Activated naive CD4-positive, alpha-beta T cell (primary cell): Measurements from ENCODE around the gene LAMA2.

ENCODE experiments used
- DNase-seq, 4 experiments: peaks; one replicate each; lab custom pipeline; 2025; lab: John Stamatoyannopoulos, UW

Gene LAMA2

DNA sequence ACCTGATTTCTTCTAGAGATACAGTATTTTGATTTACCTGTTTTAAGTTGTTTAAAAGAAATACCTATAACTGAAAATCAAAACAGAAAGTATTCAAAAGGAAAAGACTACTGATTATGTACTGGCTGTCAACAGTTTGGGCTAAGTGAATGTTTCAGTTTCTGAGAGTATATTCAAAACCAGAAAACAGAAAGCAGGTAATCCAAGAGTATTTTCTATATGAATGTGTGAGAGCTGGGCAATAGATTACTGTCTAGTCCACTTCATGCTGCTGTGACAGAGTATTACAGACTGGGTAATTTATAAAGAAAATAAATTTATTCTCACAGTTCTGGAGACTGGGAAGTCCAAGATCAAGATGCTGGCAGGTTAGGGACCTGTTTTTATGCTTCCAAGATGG lies 566.0 kb downstream of the LAMA2 start:
- no peak for DNase-seq

DNA sequence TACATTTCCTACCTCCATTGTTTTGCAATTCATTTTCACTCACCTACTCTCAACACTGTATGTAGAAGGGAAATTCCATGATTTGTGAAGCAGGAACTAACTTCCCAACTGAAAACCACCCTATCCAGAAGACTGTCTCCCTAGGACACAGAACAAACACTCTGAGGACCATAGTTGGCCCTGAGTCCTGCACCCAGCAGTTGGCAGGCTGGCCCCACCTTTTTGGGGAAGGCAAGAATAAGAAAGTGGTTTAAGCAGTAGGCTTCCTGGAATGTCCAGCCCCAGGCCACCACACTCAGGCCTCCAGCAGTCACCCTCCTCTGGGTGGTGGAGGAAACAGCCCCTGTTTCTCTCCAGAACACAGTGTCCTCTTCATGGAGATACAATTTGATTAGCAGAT lies 568.2 kb downstream of the LAMA2 start:
- DNase-seq = no peak

DNA sequence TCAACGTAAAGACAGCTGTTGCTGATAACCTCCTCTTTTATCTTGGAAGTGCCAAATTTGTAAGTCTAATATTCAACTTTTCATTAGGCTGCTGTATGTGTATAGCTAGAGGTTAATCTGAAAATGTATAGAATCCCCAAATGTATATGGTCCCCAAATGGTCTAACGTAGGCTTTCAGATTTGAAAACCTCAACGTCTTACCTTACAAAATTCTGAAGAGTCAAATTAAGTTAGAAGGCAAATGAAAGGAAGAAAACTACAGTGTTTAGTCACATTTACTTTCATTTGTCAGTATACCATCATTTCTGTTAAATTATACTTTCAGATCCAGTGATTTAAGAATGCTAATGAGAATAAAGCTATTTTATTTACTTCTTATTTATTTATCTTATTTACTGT lies 570.1 kb downstream of the LAMA2 start:
- DNase-seq = no peak

DNA sequence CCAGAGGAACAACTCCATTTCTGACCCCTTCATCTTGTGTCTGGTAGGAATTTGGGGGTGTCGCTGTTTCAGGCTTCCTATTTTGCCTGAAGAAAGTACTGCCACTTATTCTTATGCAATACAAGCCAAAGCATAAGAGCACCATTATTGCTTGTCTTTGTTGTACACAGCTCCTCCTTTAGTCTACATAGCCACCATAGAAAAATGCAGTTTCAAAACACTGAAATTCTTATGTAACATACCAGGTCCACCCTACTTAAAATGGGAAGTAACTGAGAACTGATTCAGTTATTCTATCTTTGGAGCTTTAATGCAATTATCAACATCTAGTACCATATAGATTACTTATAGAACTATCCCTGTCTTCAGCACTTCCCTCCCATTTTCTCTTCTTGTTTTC lies 571.5 kb downstream of the LAMA2 start:
- no peak for DNase-seq

DNA sequence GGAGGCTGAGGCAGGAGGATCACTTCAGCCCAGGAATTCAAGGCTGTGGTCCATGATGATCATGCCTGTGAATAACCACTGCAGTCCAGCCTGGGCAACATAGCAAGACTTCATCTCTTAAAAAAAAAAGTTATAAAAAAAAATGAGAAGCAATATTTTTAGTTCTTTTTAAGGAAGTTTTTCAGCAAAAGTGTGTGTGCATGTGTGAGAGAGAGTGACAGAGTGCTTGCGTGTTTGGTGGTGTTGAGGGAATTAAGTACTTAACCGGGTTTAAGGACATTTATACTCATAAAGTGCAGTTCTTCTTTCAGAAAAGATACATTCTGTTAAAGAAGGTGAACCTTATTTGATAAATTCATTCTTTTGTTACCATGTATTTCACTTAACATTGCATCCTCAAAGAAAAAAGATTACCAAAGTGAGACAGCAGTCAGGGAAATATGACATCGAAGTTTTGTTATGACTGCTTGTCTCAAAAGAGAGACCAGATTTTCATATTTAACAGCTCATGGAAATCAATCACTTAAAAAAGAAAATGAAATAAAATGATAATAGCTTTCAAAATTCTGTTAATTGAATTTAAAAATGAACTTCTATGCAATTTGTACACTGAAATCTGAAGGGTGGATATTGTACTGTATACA lies 572.3 kb downstream of the LAMA2 start:
- no peak for DNase-seq

DNA sequence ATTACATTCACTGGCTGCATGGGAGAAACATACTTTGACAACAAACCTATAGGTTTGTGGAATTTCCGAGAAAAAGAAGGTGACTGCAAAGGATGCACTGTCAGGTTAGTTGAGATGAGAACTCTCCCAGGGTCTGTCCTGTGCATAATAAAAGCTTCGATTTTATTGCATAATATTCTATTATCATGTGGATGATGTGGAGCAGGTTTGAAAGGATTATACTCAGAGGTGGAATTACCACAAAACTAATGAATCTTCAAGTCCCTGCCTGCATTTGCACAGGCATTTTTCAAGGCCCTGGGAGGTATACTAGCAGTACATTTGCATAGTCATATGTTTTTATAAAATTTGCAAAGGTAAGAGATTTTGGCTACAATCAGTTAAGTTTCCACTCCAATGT lies 577.3 kb downstream of the LAMA2 start:
- no peak for DNase-seq

DNA sequence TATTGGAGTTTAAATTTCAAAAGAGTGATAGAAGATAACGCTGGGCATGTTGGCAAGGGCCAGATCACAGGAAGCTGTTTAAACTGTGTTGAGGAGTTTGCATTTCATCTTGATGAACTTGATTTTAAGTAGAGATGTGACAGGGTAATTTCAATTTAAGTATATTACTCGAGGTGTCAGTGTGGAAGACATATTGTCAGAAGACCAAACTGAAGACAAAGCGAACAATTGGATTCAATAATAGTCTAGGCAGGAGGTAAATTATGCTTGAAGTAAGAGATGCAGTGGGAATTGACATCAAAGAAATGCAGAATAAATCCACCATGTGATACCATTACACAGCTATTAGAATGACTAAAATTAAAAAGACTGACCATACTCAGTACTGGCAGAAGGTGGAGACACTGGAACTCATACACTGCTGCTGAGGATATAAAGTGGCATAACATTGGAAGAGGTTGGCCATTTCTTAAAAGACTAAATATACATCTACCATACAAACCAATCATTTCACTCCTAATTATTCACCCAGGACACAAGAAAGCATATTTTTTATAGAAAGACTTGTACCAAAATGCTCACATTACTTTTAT lies 586.2 kb downstream of the LAMA2 start:
- DNase-seq = no peak

DNA sequence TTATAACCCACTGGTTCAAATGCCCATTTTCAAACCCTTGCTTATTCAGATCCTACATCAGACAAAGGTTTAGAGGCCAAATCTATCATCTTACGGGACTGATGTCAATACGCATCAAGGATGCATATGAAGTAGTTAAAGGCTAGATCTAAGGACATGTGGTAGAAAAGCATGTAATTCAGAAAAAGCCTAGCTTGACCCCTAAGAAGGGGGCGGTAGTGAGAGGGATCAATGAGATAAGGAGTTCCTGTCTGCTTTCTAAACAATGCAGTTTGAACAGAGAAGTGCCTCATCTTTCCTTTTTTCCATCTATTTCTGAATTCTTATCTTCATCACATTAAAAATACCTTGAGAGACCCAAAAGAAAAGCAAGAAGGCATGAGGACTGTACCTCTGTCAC lies 589.3 kb downstream of the LAMA2 start:
- DNase-seq = no peak

DNA sequence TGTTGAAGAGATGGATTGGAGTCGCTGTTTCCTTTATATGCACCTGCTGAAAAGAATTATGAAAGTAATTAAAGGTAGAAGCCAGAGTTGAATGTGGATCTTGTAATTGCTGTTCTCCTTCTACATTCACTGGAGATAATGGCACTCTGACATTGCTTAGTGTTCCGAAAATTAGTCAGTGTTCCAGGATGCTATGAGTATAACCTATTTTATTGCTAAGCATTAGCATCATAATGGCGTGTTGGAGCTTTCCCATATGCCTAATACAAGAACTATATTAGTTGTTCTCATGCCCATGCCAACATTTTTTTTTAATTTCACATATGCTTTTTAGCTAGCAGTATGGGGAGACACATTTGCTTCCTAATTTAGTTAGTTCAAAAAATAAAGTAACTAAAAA lies 590.6 kb downstream of the LAMA2 start:
- no peak for DNase-seq

DNA sequence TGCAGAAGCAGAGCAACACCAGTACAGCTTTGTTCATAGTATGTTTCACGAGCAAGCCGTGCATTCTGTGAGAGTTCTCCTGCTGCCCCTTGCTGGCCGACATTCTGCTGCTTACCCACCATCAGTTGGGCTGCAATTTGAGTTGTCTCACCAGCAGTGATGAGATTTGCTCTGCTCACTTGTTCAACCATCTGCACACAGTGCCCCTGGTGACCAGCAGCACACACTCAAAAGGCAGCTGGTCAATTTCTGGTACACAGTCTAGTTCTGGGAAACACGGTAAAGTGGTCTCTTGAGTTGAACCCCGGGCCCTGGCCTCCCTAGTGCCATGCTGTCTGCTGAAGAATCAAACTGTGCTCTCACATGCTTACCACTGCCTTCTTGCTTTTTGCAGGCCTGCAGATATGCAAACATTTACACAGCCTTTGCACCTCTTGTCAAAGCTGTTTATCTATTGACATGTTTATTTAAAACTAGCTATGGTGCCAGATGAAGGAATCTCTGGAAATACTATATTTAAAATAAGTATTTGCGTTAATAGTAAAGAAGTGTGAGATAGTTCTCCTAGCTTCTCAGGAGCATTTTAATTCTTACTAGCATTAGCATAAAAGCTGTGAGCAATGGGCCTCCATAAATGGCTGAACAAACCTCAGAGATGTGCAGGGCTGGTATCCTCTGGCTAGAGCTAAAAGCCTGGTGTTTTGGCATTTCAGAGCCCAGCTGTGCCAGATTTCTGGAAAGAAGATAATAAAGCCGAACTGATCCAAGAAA lies 592.7 kb downstream of the LAMA2 start:
- DNase-seq = no peak

DNA sequence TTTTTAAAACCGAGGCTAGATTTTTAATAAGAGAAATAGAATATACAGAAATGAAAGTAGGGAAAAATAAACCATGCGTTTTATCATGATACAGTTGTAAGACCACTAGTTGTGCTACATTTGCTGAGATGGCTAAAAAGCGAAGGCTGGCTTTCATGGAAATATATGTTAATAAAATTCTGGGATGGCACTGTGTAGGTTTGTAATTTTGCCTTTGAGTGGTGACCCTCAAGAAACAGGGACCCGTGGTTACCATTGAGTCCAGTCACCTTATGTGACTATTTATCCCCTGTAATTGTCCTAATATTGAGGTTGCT lies 593.3 kb downstream of the LAMA2 start:
- DNase-seq = no peak

DNA sequence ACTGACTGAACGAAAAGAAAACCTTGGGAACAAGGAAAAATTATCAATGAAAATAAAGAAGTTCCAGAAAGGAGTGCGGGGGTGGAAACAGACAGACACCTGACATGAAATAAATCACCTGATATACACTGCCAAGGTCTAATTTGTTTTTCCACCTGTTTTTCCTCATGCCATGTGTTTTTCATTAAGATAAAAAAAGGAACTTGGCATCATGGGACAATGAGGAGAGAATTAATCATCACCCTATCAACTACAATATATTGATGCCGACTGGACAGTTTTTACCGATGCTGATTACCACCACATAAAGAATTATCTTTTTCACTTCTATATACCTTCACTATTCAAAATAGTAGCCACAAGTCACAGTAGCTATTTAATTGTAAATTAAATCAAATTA lies 593.9 kb downstream of the LAMA2 start:
- DNase-seq = no peak

DNA sequence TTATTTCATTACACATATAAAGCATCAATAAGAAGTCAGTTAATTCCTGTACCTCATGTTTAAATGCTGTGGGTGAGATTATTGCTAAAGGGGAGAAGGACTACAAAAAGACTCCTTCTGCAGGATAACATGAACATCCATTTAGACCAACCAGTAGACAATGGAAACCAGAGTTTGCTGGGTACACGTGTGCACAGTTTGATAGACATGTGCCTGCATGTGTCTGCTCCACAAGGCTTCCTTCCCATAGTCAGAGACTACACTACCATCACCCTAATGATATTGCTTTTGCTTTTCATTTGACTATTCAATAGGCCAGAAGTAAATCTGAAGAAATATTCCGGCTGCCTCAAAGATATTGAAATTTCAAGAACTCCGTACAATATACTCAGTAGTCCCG lies 595.4 kb downstream of the LAMA2 start:
- DNase-seq = no peak

DNA sequence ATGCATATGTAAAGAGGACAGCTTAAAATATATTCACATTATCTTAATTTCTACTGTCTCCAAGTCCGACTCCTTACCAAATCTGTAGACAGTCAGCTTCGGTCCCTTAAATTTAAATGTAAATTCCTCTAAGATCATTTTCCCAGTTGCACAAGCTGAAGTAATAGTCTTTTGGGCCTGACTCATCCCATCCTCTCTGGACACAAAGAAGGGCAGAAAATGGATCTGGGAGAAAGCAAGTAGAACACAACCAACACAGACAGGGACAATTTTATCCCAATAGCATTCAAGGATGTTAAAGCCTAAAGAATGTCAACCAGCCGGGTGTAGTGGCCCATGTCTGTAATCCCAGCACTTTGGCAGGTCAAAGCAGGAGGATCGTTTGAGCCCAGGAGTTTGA lies 598.8 kb downstream of the LAMA2 start:
- DNase-seq = no peak

DNA sequence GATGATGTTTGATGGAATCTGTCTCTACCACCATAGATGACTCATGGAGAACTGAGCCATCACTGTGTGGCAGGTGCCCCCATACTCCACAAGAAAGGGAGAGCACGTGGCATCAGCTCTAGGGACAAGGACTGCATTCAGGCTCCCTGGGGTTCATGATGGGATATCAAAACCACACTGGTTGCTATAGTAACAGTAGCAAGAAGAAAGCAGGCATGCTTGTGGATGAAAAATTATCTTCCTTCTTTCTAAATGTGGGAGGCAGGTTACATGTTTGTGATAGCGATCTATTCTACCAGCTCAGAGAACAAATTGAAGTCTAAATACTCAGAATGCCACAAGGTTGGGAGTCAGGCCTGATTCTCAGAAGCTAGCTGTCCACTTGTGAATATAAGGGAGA lies 602.8 kb downstream of the LAMA2 start:
- DNase-seq = no peak

DNA sequence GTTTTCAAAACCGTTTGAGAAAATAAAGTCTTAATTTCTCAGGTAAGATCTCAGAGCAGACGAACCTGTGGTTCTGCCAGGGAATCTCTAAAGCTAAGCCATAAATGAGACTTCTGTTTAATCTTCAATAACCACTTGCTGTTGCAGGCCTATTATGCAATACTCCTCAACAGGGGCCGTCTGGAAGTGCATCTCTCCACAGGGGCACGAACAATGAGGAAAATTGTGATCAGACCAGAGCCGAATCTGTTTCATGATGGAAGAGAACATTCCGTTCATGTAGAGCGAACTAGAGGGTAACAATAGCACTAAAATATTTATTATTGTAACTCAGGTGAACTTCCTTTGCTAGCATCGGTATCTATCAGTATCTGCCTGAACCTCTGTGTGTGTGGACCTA lies 603.4 kb downstream of the LAMA2 start:
- DNase-seq = no peak

DNA sequence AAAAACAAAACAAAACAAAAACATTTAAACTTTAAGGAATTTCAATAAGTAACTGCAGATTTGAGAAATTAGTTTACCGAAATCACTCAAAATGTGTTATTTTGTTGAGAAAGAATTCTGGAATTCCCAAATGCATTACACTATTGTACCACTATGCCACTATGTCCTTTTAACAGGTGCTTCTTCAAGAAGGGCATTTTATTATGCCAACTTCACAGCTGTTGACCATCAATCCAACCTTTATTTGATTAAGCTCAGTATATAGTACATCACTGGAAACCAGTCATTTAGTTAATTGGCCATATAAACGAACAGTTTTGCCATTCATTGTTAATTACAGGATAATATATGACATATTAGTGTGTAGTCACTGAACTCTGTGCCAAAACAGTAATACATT lies 605.4 kb downstream of the LAMA2 start:
- DNase-seq = no peak

DNA sequence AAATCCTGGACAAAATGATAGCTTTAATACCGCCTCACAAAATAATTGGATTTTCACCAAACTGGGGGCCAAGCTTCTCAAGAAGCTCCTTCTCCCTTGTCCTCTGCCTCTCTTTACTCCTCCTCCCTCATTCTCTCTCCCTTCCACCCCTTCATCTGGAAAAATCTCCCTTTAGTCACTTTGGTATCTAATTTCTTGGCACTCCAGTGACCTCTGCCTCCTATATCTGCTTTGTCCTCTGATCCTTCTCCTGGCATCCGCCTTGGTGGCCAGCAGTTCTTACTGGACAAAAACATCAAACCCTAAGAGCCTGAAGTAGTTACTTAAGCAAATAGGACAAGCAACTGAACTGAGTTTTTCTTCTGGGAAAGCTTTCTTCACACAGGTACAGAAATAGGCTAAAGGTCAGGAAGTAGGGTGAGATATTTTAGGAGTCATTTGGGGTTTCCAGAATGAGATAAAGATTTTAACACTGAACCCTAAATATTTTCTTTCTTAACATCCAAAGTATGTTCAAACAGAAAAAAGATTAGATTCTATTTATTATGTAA lies 606.4 kb downstream of the LAMA2 start:
- no peak for DNase-seq

DNA sequence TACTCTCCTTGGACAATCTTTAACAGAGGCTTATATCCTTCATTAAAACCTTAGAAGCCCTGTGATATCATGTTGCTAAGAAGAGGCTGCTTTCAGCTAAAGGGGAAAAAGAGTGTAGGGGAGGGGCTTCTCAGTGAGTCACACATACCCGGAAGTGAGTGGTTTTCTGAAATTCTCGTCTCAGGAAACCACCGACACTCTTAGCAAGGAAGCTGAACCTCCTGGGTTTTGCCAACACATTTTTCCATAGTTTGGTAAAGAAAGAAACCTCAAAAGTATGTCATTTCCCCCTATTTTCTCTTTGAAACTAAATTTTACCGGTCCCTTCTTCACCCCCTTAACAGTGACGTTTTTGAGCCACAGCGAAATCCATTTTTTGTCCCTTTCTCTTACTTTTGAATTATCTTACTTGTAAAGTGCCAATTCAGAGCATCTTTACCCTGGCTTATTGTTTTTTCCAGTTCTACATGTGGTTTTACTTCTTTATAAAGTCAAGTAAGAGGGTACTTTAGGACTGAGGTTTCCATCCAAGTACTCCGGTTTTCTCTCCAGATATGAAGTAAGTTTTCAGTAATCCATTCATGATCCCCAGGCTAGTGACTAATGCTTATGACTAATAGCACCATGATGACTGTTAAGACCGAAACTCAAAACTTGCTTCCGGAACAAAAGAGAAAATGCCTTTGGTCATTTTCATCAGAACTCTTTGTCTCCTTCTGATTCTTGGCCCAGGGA lies 607.8 kb downstream of the LAMA2 start:
- DNase-seq = peak in 2 of 4 experiments; percentile 4 to 5

DNA sequence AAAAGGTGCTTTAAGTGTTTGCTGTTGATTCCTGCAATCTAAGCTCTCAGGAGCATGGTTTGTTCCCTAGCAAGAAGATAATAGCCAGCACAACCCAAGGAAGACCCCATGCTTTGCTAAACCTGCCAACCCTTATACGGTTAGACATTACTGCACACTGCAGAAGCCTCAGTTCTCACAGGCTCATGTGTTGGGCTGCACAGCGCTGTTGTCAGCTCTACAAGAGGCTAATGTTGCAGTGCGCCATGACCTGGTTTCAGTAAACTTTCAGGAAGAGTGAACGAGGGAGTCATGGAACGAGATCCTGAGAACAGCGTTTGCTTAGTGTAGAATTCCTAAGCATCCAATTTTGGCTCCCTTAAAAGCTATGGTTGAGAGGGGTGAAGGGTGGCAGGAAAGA lies 608.5 kb downstream of the LAMA2 start:
- DNase-seq = no peak

DNA sequence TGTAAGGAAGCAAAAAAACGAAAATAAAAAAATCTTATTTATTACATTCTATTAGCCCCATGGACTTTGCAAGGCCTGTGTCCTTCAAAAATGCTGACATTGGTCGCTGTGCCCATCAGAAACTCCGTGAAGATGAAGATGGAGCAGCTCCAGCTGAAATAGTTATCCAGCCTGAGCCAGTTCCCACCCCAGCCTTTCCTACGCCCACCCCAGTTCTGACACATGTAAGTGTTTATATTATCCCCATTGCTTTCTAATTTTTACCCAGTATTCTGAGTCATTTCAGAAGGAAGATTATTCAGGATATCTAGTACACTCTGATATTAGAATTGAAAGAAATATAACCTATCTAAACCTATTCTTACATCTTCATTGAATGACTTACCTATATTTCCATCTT lies 609.3 kb downstream of the LAMA2 start:
- DNase-seq = no peak

DNA sequence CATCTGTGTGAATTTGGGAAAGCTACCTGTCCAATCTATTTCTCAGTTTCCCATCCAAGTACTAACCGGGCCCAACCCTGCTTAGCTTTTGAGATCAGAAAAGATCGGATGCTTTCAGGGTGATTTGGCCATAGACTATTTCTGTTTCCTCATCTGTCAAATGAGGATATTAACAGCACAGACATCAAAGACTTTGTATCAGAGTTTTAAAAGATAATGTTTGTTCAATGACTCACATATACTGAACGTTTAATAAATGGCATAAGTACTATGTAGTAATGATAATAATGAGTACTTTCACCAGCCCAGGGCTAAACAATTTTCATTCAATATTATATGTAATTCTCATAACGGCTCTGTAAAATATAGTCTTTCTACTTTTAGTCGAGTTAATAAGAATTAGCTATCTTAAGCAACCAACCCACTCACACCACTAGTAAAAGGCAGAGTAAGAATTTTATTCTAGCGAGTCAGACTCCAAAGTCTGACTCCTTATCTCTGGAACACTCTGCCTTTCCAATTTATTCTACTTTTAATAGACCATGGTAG lies 610.5 kb downstream of the LAMA2 start:
- no peak for DNase-seq
